ENCODE results near the gene SH3RF1.

SH3RF1 gene

DNA sequence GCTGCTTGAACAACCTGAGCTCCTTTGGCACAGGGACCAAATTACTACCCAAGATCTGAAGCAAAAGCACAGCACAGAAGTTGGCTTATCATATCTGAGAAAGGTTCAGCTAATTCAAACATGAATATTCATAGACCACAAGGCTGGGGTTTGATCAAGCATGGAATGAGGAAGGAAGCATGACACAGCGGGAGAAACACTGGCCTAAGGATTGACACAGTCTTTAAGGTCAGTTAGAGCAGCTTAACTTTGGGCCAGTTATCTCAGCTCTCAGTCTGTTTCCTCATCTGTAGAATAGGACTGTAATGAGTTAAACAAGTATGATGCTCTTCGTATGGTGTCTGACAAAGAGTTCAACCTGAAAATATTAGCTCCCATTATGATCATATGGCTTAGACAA is 172.2 kb downstream of the SH3RF1 start:
- no peak for DNase-seq

DNA sequence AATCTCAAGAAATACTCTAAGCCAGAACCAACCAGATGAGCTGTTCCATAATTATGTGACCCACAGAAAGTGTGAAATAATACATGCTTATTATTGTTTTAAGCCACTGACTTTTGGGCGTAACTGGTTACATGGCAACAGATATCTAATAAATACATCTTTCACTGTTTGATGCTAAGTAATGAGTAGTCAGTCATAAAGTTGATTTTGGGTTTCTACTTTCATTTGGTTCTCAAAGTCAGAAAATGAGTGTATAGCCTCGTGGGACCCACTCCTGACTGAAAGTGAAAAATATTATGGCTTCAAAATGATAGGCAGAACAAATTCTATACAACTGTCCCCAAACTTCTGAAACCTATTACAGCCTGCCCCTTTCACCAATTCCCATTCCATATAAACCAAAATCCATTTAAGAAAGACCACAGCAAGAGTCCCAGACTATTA is 172.7 kb downstream of the SH3RF1 start:
- DNase-seq: no peak

DNA sequence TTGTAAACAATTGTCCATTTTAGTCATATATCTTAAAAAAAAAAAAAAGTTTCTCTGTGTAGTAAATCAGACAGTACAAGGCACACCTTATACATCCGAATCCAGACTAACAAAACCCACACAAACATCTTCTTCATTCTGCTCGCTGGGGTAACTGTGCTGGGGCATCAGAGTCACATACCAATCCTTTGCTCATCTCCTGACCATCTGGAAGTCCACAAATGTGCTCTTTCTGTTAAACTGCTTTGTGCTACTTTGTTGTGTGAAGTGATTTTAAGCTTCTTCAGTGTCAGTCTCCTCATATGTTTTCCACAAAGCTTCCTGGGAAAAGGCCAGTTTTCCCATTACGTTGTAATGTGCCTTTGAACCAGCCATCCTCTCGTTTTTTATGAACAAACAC is 174.5 kb downstream of the SH3RF1 start:
- DNase-seq: no peak

DNA sequence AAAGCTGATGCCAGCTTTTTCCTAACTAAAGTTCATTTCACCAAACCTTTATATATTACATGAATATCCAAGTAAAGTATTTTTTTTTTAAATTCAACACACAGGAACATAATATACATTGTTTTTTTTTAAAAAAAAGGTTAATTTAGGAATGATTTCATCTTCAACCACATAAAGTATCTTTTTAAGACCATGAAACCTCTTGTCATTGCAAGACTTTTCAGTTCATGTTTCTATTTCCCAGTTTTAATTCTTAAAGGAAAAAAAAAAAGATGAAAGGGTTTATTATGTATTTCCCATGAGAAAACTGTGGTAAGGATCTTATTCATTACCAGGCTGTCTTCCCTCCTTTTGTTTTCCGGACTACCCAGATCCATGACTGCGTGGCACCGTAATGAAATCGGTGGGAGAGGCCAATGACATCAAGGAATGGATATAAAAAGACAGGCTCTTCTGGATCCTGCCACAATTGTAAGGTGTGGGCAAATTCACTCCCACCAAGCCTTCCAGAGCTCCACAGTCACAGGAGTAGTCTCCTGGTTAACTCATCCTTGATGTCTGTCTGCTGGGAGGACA is 176.0 kb downstream of the SH3RF1 start:
- no peak for DNase-seq

DNA sequence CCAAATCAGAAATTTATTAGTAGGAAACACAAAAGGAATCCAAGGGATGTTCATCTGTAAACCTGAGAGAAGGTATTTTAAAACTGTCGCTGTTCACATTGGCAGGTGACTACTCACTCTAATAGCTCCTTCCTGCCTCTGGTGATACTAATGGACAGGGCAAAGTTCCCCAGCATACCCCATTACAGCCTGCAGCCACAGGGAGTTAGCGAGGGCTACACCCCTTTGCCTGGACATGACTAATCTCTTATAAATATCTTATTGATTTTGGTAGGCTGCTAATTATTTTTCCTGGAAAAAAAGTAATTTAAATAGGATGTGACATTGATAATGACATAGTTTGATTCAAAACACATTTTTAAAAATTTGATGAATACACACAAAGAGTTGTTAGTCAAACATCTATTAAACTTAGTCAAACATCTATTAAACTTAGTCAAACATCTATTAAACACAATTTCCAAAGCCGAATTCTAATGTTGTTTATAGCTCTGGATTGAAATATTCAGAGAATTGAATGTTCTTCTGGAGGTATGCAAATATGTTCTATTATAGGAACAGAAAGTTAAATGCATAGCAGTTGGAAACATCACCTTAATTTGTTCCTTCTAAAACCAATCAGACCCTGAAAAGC is 177.8 kb downstream of the SH3RF1 start:
- DNase-seq: no peak

DNA sequence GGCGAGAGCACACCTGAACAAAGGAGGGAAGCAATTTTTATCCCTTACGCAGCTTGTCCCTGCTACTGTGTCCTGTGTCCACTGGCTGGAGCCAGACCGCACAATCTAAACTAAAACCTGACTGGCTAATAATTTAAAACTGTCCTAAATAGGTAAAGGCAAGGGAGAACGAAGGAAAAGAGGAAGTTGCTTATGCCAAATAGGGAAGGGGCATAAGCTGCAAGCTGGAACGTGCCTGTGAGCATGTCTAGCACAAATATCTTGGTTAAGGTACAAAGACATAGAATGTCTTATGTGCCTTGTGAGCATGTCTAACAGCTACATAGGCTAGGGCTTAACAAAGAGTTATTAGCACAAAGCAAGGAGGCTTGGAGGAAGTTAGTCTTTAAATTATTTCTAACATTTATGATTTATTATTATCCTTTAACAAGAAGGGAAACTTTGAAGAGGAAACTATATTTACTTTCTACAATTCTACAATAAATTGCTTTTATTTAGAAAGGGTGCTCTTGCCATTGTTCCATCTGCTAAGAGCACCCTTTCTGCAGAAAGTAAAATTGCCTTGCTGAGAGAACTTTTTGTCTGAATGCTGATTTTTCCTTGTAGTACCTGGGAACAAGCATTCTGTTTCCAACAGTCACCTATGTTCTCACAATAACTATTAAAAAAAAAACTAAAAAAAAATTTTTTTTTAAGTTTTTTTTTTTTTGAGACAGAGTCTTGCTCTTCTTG is 180.1 kb downstream of the SH3RF1 start:
- no peak for DNase-seq

DNA sequence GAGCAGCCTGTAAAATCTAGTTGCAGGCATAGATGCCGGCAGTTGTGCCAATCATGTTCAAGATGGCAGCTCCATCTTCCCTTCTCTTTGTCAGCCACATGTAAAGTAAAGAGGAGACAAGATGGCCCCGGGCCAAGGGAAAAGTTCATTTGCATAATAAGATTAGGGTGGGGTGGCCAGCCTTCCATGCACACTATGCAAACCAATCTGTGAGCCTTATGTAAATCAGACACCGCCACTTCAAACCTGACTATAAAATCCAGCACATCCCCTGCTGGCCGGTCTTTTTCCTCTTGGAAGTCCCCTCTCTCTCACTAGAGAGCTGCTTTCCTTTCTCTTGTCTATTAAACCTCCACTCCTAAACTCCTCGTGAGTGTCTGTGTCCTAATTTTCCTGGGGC is 181.8 kb downstream of the SH3RF1 start:
- no peak for DNase-seq

DNA sequence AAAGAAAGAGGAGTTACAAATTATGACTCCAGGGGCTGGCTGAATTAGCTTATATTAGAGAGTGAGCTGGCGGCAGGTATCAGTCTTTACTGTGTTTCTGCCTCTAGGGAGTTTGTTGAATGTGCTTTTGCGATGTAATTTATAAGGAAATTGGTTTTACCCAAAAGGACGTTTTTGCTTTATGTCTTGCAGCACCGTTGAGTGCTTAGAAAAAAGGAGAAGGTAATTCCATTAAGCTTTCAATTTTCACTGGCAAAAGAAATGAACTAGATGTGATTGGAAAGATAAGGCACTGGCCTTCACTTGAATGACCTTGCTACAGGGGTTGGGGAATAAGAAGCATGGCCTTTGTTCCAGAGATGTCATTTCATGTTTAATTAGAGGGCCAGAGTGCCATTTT is 185.8 kb downstream of the SH3RF1 start:
- DNase-seq: no peak

DNA sequence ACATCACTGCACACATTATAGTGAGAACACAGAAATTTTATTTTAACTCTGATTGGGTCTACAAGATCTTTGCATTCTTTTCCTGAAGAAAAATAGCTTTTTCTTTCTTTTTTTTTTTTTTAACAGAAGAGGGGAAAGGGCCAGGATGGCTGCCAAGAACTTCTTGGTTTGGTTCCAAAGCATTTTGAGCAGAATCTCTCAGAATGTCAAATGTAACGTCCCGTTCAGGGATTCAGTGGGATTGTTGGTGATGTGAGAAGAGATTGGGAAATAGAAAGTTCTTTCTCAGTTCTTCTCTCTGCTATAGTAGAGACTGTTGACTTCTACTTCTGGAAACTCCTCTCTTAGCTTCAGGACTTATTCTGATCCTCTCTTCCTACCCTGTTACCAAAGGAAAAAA is 189.8 kb downstream of the SH3RF1 start:
- DNase-seq: no peak

DNA sequence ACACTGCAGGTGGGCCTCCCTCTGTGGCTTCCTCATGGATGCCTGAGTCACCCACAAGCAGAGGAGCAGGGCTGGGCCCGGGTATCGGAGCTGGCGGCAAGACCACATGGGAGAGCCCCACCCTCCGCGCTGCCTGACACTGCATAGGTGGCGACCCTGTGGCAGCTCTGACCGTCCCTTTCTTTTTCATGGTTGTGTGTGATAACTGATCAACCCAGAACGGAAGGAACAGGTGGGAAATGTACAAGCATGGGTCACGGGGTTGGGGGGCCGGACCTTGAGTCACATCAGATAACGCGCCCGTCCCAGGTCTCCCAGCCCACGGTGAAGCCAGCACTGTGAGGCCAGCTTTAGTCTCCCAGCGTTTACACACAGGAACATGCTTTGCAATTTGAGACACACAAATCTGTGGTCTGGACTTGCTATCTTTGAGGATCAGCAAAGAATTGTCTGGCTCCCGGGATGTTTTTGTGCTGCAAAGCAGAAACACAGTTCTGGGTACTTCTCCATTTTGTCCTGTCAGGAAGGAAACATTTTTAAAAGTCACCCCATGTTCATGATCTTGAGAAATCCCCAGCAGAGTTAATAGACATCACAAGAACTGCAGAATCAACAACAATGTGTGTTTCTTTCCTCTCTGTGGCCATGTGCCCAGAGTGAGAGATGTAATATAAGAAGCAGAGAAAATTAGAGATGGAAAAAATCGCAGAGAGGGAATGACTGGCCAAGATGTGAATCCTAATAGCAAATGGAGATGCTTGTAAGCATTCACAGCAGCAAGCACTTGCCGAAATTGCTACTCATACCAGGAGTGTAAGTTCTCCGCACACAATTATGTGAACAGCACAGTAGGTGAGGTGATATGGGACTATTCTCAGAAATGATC is 190.6 kb downstream of the SH3RF1 start:
- DNase-seq: no peak

DNA sequence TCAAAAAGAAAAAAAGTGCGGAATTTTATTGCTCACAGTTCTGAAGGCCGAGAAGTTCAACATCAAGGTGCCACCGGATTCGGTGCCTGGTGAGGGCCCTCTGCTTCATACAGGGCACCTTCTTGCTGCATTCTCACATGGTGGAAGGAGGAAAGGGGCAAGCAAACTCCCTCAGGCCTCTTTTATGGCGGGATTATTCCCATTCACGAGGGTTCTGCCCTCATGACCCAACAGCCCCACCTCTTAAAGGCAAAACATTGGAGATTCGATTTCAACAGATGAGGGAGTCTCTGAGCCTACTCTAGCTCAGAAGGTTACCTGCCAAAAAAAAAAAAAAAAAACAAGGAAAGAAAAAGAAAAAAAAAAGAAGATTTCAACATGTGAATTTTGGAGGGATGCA is 196.6 kb downstream of the SH3RF1 start:
- no peak for DNase-seq

DNA sequence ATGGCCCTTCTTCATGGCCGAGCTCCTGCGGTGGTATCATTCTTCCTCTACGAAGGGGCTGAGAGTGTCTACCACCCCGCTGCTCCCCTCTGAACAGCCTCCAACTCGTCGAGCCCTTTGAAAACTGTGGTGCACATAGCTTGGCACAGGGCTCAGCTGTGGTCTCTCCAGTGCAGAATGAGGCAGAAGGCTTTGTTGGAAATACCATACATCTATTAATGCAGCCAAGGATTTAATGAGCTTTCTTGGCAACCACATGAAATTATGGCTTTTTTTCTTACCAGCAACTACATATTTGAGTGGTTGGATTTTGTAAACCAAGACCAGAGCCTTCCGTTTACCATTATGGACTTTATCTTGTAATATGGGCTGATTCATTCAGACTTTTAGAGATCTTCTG is 199.0 kb downstream of the SH3RF1 start:
- DNase-seq: no peak

DNA sequence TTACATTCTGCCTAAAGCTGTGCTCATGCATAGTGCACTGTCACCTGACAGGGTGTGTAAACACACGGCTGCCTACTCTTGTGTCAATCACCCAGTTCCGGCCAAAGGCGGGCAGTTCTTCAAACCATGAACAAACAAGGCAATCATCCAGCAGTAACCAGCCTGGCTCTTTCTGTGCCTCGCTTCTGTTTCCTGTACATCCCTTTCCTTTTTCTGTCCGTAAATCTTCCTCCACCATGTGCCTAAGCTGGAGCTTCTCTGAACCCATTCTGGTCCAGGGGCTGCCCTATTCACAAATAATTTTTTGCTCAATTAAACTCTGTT is 199.9 kb downstream of the SH3RF1 start:
- DNase-seq: peak; percentile 81

DNA sequence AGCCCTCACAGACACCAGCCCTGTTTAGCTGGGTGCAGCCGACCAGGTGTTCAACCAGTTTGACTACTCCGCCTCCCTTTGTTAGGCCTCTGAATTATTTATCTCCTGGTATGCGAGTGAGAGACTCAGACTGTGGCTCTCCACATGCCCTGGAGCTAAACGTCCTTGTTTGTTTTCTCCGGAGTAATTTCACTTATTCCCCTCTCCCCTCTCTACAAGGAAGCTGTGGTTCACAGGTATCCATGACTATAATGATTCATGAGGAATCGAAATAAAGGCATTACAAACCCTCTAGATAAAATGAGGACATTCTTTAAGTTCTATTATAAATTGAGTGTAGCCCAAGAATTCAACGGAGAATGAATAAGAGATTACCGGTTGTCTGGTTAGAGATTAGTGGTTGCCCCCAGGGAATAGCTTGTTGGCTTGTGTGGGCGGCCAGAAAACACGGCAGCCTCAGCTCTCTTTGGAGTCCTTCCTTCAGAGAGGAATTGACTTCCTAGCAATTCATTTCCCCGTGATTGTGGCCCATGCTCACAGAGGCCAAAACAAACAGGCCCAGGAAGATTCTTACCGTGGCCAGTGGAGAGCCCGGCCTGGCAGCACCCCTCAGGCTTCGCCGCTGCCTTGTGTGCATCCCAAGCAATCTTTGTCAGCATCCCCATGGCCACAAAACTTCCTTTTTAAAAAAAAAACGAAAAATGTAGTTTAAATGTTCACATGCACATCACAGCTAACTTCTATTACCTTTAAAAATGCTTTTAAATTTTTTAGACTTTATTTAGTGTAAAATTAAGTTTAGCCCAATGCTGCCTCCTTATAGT is 200.5 kb downstream of the SH3RF1 start:
- peak; percentile 82 for DNase-seq

DNA sequence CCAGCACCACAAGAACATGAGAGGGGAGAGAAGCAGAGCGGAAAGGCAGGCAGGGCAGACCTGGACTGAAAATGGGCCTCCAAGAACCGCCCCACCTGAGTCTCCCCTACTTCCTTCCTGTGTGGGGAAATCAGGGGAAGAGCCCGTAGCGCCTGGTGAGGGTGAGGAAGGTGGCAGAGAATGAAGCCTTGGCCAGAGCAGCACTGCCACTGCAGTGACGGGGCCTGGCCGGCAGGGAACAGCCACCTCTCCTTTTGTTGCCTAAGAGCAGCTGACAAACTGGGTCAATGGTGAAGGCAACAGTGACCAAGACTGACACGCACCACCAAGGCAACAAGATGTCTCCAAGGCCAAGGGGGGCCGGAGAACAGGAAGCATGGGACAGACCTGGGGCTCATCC is 202.3 kb downstream of the SH3RF1 start:
- DNase-seq: no peak

DNA sequence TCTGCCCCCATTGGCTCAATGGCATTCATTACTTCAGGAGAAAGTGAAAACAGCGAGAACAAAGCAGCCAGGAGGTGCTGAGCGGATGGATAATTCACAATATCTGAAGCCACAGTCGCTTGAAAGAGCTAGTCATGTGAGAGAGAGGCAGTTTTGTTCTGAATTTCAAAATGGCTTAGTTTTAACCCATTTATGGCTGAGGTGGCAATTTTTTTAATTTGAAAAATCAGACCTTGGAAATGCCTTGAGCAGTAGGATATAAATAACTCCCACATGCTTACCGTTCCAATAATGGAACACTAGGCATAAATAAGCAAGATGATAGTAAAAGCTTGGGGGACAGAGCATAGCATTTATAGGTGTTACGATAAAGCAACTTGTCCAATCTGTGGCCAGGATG is 203.8 kb downstream of the SH3RF1 start:
- DNase-seq: no peak

DNA sequence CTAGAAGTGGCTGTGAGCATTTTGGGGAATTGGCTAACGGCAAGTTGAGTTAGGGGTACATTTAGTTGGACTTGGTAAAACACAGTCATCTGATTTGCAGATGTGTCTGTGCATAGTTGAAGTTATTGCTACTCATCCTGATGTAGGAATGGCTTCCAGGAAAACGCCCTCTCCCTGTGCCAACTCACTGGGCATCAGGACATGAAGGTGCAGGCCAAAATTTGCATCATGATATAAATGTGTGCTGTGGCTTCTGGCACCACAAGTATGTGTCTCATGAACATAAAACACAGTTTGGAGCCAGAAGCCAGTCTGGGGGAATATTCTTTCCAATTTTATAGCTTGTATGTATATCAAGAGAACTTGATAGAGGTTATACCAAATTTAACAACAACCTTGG is 206.5 kb downstream of the SH3RF1 start:
- no peak for DNase-seq

DNA sequence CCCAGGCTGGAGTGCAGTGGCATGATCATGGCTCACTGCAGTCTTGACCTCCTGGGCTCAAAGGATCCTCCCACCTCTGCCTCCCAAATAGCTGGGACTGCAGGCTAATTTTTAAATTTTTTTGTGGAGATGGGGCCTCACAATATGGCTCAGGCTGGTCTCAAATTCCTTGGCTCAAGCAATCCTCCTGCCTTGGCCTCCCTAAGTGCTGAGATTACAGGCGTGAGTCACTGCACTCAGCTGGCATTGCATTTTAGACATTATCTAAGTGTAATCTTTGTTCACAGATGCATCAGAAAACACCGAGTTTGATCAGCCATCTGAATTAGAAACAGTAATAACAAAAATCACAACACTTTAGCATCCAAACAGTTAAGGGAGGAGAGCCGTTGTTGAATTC is 207.3 kb downstream of the SH3RF1 start:
- DNase-seq: no peak

DNA sequence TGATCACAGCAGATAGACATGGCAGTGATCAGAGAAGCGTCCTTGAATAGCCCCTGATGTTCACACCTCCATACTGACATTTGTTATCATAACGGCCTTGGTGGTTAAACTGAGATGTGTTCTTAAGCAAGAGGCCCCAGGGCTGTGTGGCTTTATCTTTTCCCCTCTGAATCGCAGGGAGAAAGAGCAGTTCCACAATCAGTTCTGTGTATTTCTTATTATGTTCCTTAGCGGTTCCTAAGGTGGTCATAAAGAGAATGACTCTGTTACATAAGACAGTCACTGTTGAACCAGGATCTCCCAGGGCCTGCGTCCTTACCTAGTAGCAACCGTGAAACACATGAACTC is 207.9 kb downstream of the SH3RF1 start:
- DNase-seq: no peak

DNA sequence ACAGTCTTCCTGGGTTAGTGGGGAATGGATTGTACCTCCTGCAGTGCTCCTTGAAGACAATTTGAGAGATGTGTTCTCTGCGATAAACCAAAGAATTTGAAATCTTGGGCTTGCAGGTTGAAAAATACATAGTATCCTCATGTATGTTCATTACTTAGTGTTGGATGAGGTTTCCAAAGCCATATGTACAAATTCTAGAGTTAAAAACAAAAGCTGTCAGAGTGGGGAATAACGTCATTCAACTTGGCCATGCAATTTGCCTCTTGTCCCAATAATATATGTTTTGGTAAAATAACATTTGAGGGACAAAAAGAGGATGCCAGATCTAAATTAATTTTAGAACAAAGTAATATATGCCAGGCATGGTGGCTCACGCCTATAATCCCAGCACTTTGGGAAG is 209.4 kb downstream of the SH3RF1 start:
- no peak for DNase-seq

DNA sequence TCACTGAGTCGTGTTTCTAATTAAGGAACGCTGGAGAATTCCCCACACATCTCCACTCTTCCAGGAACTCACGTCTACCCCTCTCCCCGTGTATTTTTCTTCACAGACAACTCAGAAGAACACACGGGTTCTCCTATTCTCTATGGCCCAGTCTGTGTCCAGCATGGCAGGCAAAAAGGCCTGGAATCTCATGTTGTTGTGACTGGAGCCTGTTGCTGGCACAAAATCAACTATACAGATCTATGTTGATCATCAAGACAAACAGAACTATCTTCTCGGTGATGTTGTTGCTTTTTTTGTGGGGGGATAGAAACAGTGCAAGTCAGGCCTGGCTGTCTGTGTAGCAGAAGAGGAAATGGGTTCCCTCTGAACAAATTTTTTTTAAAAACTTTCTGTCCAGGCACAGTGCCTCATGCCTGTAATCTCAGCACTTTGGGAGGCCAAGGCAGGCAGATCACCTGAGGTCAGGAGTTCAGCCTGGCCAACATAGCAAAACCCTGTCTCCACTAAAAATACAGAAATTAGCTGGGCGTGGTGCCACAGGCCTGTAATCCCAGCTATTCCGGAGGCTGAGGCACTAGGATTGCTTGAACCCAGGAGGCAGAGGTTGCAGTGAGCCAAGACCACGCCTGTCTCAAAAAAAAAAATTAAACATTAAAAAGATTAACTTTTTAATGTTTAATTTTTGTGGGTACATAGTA is 210.2 kb downstream of the SH3RF1 start:
- DNase-seq: no peak

Measured in NCI-H2029 treated with DMSO at 0.1 percent for 48 hours (cell line).